Mesothelial cell of epicardium (in vitro differentiated cells): ENCODE data around the gene GMDS. TPM values are rescaled to one million over a fixed set of nuclear protein-coding genes. Genes with fewer than 3 reads are reported as not detected.

Experiments used
- DNase-seq, 2 experiments: peaks; one replicate each; pipeline ENCODE4 v3.0.0; 2021; ENCODE audit warnings: low spot score in 2 of 2; ENCODE audit not compliant: unreplicated experiment in 2 of 2
- H3K27ac Mint-ChIP-seq: 2 replicates; pipeline ENCODE4 v1.8.0; 2021; ENCODE audit warnings: mixed read lengths
- H3K27me3 Mint-ChIP-seq: 2 replicates; pipeline ENCODE4 v1.8.0; 2021; ENCODE audit warnings: low read depth, mixed read lengths
- H3K36me3 Mint-ChIP-seq: 2 replicates; pipeline ENCODE4 v1.8.0; 2021; ENCODE audit warnings: mixed read lengths
- H3K4me1 Mint-ChIP-seq: 2 replicates; pipeline ENCODE4 v1.8.0; 2021; ENCODE audit warnings: mixed read lengths
- H3K4me3 Mint-ChIP-seq: 2 replicates; pipeline ENCODE4 v1.8.0; 2021; ENCODE audit warnings: mild to moderate bottlenecking, moderate library complexity, mixed read lengths
- H3K9me3 Mint-ChIP-seq: 2 replicates; pipeline ENCODE4 v1.8.0; 2021; ENCODE audit warnings: mixed read lengths
- total RNA-seq: library from RNA; stranded (reverse); gene quantifications from 3 replicates; pipeline ENCODE4 v1.2.1, GENCODE V29; 2021
- TF ChIP-seq, protein P1 (sequence below): fragments of 200-600 bp; sonication (generic); IDR thresholded peaks from one replicate; pipeline ENCODE4 v1.5.0; 2021; ENCODE audit warnings: antibody characterized with exemption; ENCODE audit not compliant: unreplicated experiment

Gene GMDS
- total RNA-seq, 1 donor from 2014 or later: 39.9 TPM

- no peaks in the 10 kb centered on the region for H3K4me1 Mint-ChIP-seq
- peaks cover 13% of the 10 kb centered on the region for H3K27me3 Mint-ChIP-seq
- H3K9me3 Mint-ChIP-seq: no peaks in the 10 kb centered on the region
- H3K36me3 Mint-ChIP-seq: no peaks in the 10 kb centered on the region
- TF ChIP-seq, protein P1, sequence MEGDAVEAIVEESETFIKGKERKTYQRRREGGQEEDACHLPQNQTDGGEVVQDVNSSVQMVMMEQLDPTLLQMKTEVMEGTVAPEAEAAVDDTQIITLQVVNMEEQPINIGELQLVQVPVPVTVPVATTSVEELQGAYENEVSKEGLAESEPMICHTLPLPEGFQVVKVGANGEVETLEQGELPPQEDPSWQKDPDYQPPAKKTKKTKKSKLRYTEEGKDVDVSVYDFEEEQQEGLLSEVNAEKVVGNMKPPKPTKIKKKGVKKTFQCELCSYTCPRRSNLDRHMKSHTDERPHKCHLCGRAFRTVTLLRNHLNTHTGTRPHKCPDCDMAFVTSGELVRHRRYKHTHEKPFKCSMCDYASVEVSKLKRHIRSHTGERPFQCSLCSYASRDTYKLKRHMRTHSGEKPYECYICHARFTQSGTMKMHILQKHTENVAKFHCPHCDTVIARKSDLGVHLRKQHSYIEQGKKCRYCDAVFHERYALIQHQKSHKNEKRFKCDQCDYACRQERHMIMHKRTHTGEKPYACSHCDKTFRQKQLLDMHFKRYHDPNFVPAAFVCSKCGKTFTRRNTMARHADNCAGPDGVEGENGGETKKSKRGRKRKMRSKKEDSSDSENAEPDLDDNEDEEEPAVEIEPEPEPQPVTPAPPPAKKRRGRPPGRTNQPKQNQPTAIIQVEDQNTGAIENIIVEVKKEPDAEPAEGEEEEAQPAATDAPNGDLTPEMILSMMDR: no peak
- H3K4me3 Mint-ChIP-seq: no peak overlapping the region
- no peak overlapping the region for H3K27ac Mint-ChIP-seq
- DNase-seq: no peak
Measured at GRCh38 chr6:2215342-2215741, 30.1 kb downstream of the GMDS start.

DNA sequence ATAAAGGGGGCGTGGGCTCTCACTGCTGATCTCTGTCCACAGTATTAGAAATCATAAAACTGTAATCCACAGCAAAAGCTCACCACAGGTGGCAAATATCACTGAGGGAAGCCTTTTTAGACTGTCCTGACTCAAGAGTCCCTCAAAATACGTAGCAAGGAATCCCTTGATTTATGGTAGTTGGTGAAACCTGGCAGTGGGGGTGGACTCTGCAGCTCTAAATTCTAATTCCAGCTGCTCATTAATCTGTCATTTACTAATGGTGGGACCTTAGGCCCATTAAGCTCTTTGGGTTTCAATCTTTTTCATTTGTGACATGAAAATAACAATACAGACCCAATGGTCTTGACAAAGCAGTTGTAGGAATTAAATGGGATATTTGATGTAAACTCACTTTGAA, 32.3 kb downstream of the GMDS start:
- TF ChIP-seq, protein P1: no peak
- Mint-ChIP-seq H3K27ac (no peak overlapping the region), H3K4me3 (no peak overlapping the region), H3K36me3 (no peaks in the 10 kb centered on the region), H3K4me1 (no peaks in the 10 kb centered on the region), H3K9me3 (no peaks in the 10 kb centered on the region), H3K27me3 (peaks cover 13% of the 10 kb centered on the region)
- no peak for DNase-seq

GRCh38 chr6:2209226-2209809, 36.1 kb downstream of the GMDS start:
- no peak for DNase-seq
- H3K9me3 Mint-ChIP-seq: peaks cover 8% of the 10 kb centered on the region
- TF ChIP-seq, protein P1: peak; percentile 46
- H3K27ac Mint-ChIP-seq: no peak overlapping the region
- H3K36me3 Mint-ChIP-seq: peaks cover 10% of the 10 kb centered on the region
- peaks cover 7% of the 10 kb centered on the region for H3K27me3 Mint-ChIP-seq
- no peak overlapping the region for H3K4me3 Mint-ChIP-seq
- no peaks in the 10 kb centered on the region for H3K4me1 Mint-ChIP-seq

DNA sequence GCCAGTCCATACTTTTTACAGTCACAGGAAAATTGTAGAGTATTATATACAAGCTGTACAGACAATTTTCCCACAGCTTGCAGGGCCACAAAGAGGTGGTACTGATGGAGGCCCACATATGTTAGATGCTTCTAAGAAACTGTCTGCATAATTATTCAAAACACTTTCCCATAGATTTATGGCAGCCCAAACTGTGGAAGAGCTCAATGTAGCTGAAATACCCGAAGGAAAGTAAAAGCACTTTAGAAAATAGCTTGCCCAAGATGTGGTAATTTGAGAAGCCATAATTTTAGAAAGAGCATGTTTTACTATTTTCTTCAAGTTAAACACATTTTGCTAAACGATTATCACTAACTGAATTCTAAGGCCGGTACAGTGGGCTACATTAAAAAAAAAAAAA, 36.9 kb downstream of the GMDS start:
- Mint-ChIP-seq H3K9me3 (peaks cover 8% of the 10 kb centered on the region), H3K36me3 (peaks cover 10% of the 10 kb centered on the region), H3K27ac (no peak overlapping the region), H3K4me1 (no peaks in the 10 kb centered on the region), H3K4me3 (no peak overlapping the region), H3K27me3 (peaks cover 7% of the 10 kb centered on the region)
- no peak for DNase-seq
- TF ChIP-seq, protein P1: no peak

- Mint-ChIP-seq H3K27me3 (peaks cover 2% of the 10 kb centered on the region), H3K27ac (no peak overlapping the region), H3K4me3 (no peak overlapping the region), H3K4me1 (no peaks in the 10 kb centered on the region), H3K36me3 (peaks cover 10% of the 10 kb centered on the region), H3K9me3 (peaks cover 8% of the 10 kb centered on the region)
- no peak for DNase-seq
- TF ChIP-seq, protein P1: no peak
Measured at GRCh38 chr6:2205396-2205795, 40.0 kb downstream of the GMDS start.

- Mint-ChIP-seq H3K27me3 (peaks cover 2% of the 10 kb centered on the region), H3K9me3 (peaks cover 8% of the 10 kb centered on the region), H3K4me1 (no peaks in the 10 kb centered on the region), H3K4me3 (no peak overlapping the region), H3K36me3 (peaks cover 10% of the 10 kb centered on the region), H3K27ac (no peak overlapping the region)
- TF ChIP-seq, protein P1: no peak
- no peak for DNase-seq
Measured at GRCh38 chr6:2204272-2204671, 41.1 kb downstream of the GMDS start.
